Erythroblast (primary cell): ENCODE results near the gene PBX1.

ENCODE experiments used
- GATA1 ChIP-seq: IDR thresholded peaks from 2 replicates; pipeline ENCODE4 v1.6.1; 2011; ENCODE audit warnings: low read depth, mild to moderate bottlenecking, control low read depth, low read length, moderate library complexity
- POLR2A ChIP-seq: IDR thresholded peaks from 2 replicates; pipeline ENCODE4 v1.6.1; 2011; ENCODE audit warnings: mild to moderate bottlenecking, low read length

- TF ChIP-seq POLR2A: no peak
- no peak for TF ChIP-seq GATA1
These were observed 49.7 kb downstream of the PBX1 start for GRCh38 chr1:164608651-164609057.
